RWPE2 (cell line): ENCODE measurements around the gene AOPEP.

Experiments
- ATAC-seq: fragments of 200-7000 bp; cut with Tn5 transposase; 3 replicates; pipeline ENCODE4 v1.9.1; 2021; ENCODE audit warnings: low read depth
- DNase-seq: peaks from one replicate; pipeline ENCODE4 v3.0.0-alpha.2; 2020; ENCODE audit warnings: low spot score
- H3K27ac ChIP-seq: fragments of 450-650 bp; 2 replicates; pipeline ENCODE4 v1.5.1; 2017; ENCODE audit warnings: mild to moderate bottlenecking; ENCODE audit not compliant: poor library complexity, severe bottlenecking
- H3K27me3 ChIP-seq: fragments of 250-450 bp; sonication (Bioruptor Pico); 2 replicates; pipeline ENCODE4 v1.5.1; 2021; ENCODE audit warnings: mild to moderate bottlenecking, moderate library complexity; ENCODE audit not compliant: insufficient read depth, poor library complexity, severe bottlenecking
- H3K36me3 ChIP-seq: fragments of 250-450 bp; sonication (Bioruptor Pico); 2 replicates; pipeline ENCODE4 v1.5.1; 2020; ENCODE audit warnings: low read depth, mild to moderate bottlenecking, moderate library complexity
- H3K4me1 ChIP-seq: fragments of 250-450 bp; sonication (Bioruptor Pico); 2 replicates; pipeline ENCODE4 v1.5.1; 2021; ENCODE audit warnings: mild to moderate bottlenecking, moderate library complexity; ENCODE audit not compliant: insufficient read depth, poor library complexity, severe bottlenecking
- H3K4me3 ChIP-seq: fragments of 250-450 bp; sonication (Bioruptor Pico); 2 replicates; pipeline ENCODE4 v1.5.1; 2021; ENCODE audit warnings: mild to moderate bottlenecking, moderate library complexity; ENCODE audit not compliant: severe bottlenecking
- H3K9me3 ChIP-seq: fragments of 250-450 bp; sonication (Bioruptor Pico); 2 replicates; pipeline ENCODE4 v1.5.1; 2021; ENCODE audit warnings: mild to moderate bottlenecking, moderate library complexity; ENCODE audit not compliant: severe bottlenecking
- CTCF ChIP-seq: fragments of 450-650 bp; IDR thresholded peaks from one replicate; pipeline ENCODE4 v1.5.1; 2017; ENCODE audit warnings: mild to moderate bottlenecking, moderate library complexity; ENCODE audit not compliant: poor library complexity, severe bottlenecking

AOPEP gene

GRCh38 chr9:94825611-94825958, 99.1 kb downstream of the AOPEP start:
- no peaks in the 10 kb centered on the region for H3K27me3 ChIP-seq
- no peaks in the 10 kb centered on the region for H3K9me3 ChIP-seq
- no peak for DNase-seq
- TF ChIP-seq CTCF: no peak
- no peak overlapping the region for H3K27ac ChIP-seq
- no peak for ATAC-seq
- no peak overlapping the region for H3K4me3 ChIP-seq
- H3K4me1 ChIP-seq: no peaks in the 10 kb centered on the region
- H3K36me3 ChIP-seq: no peaks in the 10 kb centered on the region

GRCh38 chr9:94826044-94826443, 99.5 kb downstream of the AOPEP start:
- ATAC-seq (no peak), DNase-seq (no peak)
- H3K27me3 ChIP-seq: no peaks in the 10 kb centered on the region
- no peaks in the 10 kb centered on the region for H3K4me1 ChIP-seq
- TF ChIP-seq CTCF: no peak
- no peaks in the 10 kb centered on the region for H3K9me3 ChIP-seq
- no peak overlapping the region for H3K4me3 ChIP-seq
- H3K36me3 ChIP-seq: no peaks in the 10 kb centered on the region
- H3K27ac ChIP-seq: no peak overlapping the region

- no peak overlapping the region for H3K4me3 ChIP-seq
- no peak for TF ChIP-seq CTCF
- H3K36me3 ChIP-seq: no peaks in the 10 kb centered on the region
- no peaks in the 10 kb centered on the region for H3K27me3 ChIP-seq
- peaks cover 1% of the 10 kb centered on the region for H3K9me3 ChIP-seq
- no peaks in the 10 kb centered on the region for H3K4me1 ChIP-seq
- DNase-seq (no peak), ATAC-seq (no peak)
- H3K27ac ChIP-seq: no peak overlapping the region
Measured at GRCh38 chr9:94826644-94827410, 100.3 kb downstream of the AOPEP start.

- DNase-seq (no peak), ATAC-seq (no peak)
- peaks cover 1% of the 10 kb centered on the region for H3K9me3 ChIP-seq
- H3K36me3 ChIP-seq: no peaks in the 10 kb centered on the region
- H3K27me3 ChIP-seq: no peaks in the 10 kb centered on the region
- H3K4me3 ChIP-seq: no peak overlapping the region
- no peaks in the 10 kb centered on the region for H3K4me1 ChIP-seq
- no peak for TF ChIP-seq CTCF
- no peak overlapping the region for H3K27ac ChIP-seq
Measured at GRCh38 chr9:94827584-94828304, 101.2 kb downstream of the AOPEP start.
